ENCODE measurements around the gene SREBF1.

The SREBF1 gene

DNA sequence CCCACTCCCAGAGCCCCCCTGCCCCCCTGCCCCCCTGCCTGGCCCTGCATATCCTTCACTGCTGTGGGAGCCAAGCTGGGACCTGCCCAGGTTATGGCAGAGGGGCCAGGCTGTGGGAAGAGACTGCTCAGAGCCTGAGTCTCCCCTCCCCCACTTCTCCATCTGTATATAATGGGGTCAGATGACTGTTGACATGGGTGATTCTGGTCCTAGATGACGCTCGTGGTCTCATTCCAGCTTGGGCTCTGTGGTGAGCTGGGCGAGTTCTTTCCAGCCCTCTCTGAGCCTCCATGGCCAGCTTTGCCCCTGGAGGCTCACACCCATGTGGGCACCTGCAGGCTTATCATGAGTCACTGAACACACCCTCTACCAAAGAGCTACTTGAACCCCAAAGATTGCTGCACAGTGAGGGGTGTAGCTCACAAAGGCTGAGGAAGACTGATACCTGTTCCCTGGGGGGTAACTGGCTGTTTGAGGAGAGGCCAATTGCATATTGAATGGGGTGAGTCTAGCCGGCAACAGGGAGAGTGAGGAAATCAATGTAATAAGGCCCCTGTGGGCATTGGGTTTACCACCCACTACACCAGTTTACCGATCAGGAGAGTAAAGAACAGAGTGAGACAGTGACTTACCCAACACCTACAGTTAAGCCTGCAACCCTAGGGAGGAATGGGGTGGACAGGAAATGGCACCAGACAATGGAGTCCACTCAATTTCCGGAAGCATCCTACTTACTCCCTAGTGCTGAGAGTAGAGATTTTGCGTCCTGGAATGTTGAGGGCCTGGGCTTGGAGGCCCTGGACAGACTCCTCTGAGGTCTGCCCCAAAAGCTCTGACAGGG is 4.2 kb upstream of the SREBF1 start:
- DNase-seq (ENCODE audit: low read depth) = no peak

DNA sequence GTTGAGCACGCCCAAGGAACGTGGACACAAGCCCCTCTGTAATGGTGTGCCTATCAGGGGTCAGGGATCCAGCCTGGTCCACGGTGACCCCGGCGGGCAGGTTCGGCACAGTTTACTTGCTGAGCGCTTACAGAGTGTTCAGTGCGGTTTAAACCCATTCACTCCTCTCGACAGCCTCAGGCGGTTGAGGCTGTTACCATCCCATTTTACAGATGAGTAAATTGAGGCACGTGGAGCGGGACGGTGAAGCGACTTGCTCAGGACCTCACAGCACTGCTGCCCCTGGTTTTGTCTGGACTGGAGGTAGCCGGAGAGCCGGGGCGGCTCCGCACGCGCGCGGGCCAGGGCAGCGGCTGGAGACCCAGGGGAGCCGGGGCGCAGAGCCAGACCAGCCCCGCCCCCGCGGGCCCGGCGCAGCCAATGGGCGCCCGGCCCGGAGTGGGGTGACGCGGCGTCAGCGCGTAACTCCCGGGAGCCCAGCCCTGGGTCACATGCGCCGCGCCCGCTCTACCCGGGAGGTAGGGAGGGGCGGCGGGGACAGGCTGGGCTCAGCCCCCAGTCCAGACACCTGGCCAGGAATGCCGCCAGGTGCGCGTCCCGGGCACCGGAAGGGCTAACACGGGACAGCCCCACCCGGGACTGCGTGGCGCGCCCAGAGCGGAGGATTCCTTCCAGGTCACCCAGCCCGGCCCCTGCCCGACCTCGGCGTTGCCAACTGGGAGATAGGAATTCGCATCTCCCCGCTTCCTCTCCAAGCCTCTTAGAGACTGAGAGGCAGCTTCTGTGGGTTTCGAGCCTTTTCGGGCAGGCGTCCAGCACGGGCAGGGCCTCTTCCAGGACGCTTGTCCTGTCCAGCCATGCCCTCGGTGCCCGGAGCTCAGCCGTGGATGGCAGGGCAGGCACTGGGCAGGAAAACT is 3.3 kb upstream of the SREBF1 start:
- DNase-seq (ENCODE audit: low read depth) = peak; percentile 70

DNA sequence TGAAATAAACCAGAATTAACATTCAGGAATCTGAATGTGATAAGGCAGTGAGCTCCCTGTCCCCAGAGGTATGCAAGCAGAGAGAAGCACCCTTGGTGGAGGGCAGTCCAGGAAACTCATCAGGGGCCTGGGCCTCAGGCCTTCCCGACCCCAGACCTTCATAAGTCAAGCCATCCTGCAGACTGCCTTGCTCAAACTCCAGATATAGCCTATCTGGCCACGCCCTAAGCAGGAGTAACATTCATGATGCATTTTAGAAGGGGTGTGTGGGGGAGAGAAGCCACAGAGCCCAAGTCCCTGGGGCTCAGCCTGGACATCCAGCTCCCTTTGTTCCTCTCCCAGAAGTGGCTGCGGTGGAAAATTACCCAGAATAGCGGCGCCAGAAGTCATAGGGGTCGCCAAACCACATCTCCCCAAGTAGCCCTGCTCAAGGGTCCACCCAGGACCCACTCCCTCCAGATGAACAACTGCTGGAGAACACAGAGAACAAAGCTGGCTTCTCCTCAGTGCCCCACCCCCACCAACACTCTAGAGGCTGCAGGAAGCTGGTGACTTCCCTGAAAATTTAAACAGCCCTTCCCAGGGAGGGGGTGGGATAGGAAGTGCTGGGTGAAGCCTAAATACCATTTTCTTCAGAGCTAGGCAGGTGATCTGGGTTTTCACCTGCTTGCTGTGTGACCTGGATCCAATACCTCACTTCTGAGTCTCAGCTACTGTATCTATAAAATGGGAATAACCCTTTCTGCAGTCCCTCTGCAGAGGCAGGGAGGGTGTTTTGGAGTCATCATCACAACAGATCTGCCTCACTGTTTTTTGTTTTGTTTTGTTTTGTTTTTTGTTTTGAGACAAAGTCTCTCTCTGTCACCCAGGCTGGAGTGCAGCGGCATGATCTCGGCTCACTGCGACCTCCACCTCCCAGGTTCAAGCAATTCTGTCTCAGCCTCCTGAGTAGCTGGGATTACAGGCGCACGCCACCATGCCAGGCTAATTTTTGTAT is 1.5 kb upstream of the SREBF1 start:
- DNase-seq (ENCODE audit: low read depth) = no peak

DNA sequence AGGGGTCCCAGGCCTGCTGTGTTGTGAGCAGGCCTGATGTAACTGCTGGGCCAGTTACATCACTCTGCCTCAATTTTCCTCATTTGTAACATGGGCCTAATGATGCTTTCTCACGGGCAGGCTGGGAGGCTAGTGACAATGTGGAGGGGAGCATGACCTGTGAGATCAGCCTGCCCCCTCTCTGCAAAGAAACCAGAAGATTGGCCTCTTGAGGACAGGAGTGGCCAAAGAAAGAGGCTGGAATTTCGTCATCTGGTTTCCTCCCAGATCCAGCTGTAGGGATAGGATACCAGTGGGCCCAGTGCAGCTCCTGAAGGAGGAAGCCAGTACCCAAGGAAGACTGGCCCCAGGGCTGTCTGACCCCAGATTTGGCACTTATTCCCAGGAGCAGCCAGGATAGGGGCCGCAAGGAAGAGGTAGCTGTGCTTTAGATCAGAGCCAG is 615 bp upstream of the SREBF1 start:
- DNase-seq (ENCODE audit: low read depth) = no peak

DNA sequence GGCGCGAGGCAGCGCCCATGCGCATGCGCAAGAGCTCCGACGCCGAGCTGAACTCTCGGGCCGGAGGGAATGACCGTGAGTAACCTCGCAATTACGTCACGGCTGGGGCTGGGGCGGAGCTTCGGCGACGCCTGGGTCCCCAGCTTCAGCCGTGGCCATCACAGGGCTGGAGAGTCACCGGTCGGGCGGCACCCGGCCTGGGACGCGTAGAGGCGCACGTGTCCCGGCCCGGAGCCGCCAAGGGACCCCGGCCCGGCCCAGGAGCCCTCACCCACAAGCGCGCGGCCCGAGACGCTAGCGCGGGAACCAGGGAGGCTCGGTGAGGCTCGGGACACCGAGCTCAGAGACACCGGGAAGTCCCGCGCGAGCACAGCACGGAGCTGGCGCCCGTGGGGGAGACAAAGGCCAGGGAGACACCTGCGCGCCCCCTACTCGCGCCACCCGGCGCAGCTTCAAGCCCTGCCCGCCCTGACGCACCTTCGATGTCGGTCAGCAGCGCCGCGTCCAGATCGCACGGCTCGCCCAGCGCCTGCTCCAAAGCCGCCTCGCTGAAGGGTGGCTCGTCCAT is 452 bp downstream of the SREBF1 start:
- peak; percentile 89 for DNase-seq (ENCODE audit: low read depth)

DNA sequence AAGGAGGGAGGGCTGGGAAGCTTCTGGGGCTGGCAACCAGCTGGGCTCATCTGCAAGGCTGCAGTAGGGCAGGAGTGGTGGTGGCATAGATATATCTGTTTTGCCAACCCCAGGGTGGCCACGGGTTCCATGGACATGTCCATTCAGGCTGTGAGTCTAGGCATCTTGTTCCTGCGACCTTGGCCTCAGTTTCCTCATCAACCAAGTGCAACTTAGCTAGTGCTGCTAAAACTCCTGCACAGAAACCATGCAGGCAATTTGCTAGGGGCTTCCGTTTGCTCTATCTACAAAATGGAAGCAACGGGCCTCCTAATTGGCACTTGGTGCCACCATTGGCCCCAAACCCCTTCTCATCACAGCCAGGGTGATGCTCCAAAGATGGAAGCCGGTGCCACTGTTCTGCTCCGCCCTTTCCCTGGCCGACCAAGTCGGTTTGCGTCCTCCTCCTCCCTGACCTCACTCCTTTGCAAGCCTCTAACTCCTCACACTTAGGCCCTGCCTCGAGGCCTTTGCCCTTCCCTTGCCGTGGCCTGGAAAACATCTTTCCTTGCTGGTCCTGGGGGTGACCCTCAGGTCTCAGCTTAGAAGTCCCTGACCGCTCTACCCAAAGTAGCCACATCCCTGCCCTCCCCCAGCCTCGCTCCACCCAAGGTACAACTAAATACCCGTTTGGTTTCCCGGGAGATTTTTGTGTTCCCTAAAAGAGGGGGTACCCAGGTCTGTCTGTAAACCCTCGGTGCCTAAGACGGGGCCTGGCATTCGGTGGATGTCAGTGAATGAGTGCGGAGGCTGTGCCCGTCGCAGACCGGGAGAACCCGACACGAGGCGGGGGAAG is 1.2 kb downstream of the SREBF1 start:
- no peak for DNase-seq (ENCODE audit: low read depth)

DNA sequence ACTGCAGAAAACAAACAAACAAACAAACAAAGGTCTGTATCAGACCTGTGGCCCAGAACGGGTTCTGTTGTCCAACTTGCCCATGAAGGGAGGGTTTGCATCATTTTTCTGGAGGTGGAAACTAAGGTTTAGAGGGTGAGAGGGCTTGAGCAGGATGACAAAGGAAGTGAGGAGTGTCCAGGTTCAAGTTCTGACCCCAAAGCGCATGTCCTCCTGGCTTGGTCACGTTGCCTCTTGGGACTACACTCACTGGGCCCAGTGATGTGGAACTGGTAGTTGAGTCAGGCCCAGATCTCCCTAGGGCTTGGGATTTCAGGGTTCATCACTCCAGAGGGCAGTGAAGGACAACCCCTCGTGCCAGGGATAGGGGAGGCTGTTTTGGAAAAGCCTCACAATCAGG is 1.8 kb downstream of the SREBF1 start:
- no peak for DNase-seq (ENCODE audit: low read depth)

DNA sequence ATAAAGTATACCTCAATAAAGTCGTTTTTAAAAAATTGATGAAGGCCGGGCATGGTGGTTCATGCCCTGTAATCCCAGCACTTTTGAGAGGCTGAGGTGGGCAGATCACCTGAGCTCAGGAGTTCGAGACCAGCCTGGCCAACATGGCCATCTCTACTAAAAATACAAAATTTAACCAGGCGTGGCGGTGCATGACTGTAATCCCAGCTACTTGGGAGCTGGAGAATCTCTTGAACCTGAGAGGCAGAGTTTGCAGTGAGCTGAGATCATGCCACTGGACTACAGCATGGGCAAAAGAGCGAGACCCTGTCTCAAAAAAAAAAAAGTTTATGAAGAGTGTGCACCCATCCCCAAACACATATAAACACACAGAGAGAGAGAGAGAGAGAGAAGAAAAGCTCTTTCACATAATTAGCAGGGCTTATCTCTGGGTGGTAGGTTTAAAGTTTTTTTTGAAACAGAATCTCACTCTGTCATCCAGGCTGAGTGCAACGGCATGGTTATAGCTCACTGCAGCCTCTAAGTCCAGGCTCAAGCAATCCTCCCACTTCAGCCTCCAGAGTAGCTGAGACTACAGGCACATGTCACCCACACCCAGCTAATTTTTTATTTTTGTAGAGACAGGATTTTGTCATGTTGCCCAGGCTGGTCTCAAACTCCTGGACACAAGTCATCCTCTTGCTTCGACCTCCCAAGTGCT is 3.0 kb downstream of the SREBF1 start:
- DNase-seq (ENCODE audit: low read depth) = no peak

DNA sequence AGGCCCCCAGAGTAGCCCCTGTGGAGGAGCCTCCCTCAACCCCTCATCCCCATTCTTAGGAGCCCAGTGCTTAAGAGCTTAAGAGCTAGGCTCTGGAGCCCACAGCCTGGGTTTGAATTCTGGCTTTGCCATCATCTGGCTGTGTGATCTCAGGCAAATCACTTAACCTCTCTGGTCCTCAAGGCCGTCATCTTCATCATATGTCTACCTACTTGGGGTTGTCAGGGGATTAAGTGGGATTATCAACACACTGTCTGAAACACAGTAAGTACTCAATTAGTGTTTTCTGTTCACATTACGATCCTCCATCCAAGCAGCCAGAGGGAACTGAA is 4.8 kb downstream of the SREBF1 start:
- DNase-seq (ENCODE audit: low read depth) = no peak

DNA sequence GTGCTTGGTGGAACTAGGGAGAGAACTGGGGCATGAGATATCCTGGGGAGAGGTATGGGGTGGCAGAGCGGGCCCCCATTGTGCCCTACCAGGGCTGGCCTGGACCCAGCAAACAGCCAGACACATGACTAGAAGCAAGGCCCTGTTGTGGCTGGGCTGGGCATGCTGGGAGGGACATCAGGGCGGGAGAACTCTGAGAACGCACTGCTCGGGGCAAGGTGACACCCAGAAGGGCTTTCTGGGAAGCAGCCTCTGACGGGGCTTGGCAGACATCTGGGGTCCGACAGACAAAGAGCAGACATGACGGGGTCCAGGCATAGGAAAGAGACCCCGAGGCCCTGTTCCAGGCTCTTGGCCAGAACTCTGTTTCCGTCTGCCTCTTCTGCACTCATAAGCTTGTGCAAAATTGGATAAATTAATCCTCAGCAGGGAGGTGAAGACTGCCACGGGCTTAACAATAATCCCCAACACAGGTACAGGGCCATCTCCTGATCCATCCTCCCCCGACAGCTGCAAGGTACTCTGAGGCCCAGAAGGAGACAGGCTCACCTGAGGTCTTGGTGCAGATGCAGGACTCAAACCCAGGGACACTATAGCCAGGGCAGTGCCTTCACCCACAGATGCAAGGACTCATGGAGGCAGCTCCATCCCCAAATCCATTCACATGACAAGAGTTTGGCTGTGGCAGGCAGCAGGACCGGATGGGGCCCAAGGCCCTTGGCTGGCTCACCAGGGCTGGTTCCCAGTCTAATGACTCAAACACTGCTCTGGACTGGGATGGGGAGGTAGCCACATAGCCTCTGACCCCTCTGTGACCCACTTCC is 5.4 kb downstream of the SREBF1 start:
- DNase-seq (ENCODE audit: low read depth) = no peak

DNA sequence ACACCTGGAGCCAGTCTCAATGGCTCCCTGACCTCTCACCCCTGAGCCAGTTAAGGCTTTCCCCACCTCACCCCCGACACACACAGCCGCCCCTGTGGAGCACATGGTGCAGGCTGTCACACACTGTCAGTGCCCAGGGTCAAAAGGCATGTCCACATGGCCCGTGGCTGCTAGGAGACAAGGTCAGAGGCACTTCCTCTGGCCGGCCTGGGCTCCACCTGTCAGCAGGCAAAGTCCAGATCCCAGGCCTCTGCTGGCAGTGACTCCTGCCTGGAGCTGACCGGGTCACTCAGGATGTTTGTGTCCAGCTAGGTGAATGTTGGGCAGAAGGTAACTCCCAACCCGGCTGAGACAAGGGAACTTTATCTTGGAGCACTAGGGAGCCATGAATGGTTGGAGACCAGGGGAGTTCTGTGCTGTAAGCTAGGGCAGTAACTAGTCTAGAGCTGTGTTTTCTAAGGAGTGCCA is 6.0 kb downstream of the SREBF1 start:
- DNase-seq (ENCODE audit: low read depth) = no peak

DNA sequence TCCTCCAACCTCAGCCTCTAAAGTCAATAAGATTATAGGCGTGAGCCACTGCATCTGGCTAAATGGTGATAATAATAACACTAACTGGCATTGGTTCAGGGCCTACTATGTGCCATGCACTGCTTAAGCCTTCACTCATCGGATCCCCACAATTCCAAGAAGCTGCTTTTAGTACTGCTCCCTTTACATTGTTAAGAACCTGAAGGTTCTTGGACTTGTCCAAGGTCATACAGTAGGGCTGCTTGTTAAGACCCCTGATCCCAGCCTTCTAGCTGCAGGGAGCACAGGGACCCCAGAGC is 6.6 kb downstream of the SREBF1 start:
- DNase-seq (ENCODE audit: low read depth) = no peak

DNA sequence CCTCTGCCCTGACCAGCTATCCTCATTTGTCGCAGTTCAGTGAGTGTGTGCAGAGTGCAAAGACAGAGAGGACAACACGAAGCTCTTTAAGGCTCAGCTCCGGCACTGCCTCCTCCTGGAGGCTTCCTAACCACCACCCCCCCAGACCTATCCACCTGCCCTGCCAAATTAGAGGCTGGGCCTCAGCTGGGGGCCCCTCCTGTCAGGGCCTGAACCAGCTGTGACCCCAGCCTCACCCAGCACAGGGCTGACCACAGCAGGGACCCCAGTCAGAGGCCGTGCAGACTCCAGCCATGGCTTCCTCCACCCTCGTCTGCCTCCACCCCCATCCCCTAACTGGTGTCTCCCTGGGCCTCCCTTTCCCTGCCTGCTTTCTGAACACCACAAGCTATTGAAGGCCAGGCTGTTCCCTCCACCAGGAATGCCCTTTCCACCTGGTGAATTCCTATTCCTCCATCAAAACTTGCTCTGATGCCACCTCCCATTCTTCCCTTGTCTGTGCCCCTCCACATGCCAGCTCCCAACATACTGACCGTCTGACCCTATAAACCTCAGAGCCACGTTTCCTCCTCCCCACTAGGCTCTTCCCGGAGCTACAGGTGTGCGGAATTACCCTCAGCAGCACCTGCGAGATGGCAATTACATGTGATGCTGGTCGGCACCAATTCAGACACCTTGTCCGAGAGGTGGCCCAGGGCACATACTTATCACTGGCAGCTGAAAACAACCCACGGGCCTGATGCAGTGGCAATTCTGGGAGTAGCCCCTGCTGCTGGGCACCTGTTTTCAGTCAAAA is 8.8 kb downstream of the SREBF1 start:
- no peak for DNase-seq (ENCODE audit: low read depth)

DNA sequence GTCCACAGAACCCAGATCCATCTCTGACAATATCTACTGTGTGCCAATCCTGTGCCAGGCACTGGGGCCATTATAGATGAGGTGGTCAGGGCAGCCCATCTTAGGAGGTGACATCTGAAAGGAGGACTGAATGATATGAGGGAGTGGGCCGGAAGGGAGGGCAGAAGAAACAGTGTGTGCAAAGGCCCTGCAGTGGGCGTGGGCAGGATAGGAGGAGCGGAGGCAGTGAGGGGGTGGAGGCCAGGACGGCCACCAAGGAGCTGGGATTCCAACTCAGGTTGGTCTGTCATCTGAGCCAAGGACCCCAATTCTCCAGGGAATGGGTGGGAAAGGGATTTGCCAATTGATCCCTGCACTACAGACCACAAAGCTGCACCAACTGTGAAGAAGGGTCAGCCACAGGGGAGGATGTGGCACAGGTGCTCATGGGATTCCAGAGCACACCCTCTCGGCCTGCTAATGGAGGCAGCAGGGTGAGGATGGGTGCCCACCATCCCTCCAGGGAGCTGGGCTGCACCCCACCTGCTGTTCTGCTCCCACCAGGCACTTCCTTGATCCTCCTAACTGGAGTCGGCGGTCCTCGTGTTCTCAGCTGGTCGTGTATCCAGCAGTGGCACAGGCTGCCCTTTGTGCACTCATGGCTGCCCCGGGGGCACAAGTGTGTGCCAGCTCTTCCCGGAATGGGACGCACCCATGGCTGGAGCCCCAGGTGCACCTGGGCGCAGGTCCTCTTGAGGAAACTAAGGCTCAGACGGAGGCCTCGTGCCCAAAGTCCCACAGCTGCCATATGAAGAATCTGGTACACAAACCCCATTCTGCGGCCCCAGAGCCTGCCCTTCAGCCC is 9.6 kb downstream of the SREBF1 start:
- no peak for DNase-seq (ENCODE audit: low read depth)

DNA sequence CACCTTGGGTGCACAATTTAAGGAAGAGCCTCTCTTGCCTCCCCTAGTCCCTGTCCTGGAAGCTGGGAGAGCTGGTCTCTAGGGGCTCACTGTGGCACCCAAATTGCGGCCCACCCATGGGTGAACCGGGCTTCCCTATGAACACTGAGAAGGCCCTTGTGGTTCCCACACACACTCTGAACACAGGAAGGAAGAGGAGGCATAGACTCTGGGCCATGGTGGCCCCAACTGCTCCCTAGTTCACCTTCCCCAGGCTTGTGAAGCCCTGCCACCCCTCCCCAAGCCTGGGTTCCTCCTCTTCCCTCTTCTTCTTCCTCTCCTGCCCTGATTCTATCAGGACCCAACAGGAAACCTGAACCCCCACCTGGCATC is 10.5 kb downstream of the SREBF1 start:
- DNase-seq (ENCODE audit: low read depth) = no peak

DNA sequence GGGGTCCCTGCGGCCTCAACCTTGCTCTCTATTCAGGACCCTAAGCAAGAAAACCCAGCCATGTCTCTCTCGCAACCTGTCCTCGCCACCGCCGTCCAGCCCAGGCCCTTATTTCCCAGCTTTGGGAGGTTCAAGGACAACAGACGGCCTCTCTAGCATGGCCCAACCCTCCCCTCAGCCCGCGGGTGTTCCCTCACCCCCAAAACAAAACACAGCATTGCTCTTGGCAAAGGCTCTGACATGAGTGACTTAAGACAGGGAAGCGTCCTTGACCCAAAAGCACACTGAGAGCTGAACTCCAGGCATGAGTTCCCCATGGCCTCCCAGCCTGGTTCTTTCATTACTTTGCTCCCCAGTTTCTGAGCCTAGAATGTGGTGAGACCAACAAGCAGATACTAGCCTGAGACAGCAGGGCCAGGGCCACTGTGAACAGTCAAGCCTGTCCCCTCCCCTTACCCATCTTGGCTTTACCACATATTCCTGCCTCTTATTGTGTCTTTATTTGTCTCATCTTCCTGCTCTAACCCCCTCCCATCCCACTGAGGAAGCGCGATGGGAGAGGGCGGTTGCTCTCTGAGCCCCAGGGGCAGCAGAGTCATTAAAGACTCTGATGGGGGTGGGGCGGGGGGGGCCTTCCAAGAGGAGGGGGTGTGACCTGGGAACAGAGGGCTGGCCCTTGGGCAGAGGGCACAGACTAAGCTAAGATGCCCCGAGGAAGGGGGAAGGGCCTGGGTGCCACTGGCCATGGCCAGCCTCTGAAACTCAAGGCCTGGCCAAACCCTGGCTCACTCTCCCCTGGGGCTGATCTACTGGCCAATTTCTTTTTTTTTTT is 11.8 kb downstream of the SREBF1 start:
- no peak for DNase-seq (ENCODE audit: low read depth)
